Hematopoietic multipotent progenitor cell (in vitro differentiated cells): ENCODE measurements around the gene KMT2D. TPM values are rescaled to one million over a fixed set of nuclear protein-coding genes. Genes with fewer than 3 reads are reported as not detected.

Experiments
- DNase-seq, 3 donors: peaks; one replicate each; pipeline ENCODE4 v3.0.0-alpha.2; 2011 to 2015; ENCODE audit warnings: low read depth in 2 of 3, low spot score in 2 of 3
- total RNA-seq: library from RNA; depleted of rRNA; stranded (reverse); fragments of >200 nt; gene quantifications from one replicate; pipeline ENCODE4 v1.2.3, GENCODE V29; 2012

Gene KMT2D
- 54.7 TPM for total RNA-seq

DNA sequence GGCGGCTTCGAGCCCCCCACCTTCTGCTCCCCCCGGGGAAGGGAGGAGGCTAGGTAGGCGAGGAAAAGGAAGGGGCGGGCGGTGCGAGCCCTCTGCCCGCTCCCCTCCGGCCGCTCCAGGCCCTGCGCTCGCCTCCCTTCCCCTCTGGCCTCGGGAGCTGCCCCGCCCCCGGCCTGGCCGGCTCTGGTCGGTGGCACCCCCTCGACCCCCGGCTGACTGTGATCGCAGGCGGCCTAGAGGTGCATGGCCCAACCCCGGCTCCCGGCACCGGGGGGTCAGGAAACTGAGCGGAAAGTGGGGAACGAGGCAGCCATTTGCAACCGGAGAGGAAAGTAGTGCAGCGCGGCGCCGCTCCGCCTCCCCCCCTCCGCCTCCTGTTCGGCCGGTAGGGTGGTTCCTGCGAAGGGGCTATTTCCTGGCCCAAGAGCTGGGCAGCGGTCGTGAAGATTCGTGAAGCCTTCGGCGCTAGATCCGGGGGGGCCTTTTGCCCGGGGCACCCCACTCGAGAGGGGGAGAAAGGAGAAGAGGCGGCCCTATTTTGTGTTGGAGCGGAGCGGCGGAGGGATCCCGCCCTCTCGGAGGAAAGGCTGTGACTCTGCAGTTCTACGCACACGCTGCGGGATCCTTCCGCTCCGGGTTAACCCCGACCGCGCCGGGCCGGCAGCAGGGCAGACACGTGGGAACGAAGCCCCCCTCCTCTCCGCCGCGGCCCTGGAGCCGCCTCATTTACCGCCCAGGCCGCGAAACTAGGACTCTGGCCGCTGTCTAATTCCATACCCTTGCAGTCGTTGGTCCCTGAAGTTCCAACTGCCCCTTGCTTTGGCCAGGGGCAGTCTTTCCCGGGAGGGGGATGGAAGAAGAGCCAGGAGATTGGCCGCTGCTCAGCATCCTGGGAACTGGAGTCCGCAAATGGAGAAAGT is at the start of gene KMT2D:
Gene KMT2D (minus strand): TSS at position 558 of the 920 bp plus-strand sequence. CDS start 5,470 bp downstream, outside the sequence.
- DNase-seq = peak; percentile 84 to 96 (median 95)

DNA sequence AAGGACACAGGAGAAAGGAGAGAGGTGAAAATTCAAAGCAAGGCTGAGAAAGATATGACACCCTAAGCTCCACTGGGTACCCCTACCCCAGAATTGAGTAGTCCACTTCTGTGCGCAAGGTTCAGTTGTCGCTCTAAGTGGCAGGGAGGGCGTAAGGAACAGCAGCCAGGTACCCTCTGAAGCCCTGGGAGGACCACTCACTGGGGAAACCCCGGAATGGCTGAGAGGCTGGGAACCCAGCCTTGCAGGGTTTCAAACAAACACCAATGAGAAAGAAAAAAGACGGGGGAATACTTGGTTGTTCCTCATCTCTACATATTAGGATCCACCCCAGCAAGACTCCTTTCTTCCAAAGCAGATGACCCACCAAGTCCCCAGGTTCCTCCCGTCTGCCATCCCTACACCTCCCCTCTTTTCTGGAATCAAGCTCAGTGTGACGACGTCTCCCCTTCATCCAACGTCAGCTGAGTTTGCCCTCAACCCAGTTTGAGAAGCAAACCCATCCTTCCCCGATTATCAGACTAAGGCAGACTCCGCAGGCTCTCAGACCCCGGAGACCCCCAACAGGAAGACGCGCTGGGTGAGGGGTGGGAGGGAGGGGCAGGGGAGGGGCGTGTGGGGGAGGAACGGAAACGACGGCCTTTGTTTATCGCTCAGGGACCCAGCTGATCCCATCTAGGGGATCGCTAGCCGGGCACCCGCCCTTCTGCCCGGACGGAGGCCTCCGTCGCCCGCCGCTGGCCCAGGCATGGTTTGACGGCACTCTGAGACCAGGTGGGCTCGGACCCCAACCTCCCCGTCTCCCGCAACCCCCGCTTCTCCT is 49.3 kb upstream of the KMT2D start:
- peak in 1 of 3 donors; percentile 20 for DNase-seq

DNA sequence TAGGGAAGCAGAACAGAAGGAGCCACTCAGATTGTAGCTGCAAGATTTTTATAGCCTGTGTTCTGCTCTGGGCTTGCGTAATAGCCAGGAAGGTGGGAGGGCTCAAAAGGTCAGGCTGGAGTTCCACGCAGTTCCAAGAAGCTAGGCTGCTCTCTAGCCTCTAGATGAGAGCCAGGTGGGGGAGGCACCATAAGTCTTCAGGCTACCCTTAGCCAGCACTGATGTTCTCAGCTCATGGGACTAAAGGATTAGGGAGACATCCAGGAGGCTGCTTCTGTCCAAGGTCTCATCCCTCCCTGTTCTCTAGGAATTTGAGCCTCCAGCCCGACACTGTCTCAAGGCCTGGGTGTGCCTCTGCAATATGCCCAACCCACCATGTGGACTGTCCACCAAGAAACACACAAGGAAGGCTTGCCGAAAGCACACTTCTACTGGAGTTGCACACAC is 48.4 kb upstream of the KMT2D start:
- DNase-seq = peak in 1 of 3 donors; percentile 22

- DNase-seq = no peak
These were observed 45.0 kb upstream of the KMT2D start for GRCh38 chr12:49105504-49106084.

DNA sequence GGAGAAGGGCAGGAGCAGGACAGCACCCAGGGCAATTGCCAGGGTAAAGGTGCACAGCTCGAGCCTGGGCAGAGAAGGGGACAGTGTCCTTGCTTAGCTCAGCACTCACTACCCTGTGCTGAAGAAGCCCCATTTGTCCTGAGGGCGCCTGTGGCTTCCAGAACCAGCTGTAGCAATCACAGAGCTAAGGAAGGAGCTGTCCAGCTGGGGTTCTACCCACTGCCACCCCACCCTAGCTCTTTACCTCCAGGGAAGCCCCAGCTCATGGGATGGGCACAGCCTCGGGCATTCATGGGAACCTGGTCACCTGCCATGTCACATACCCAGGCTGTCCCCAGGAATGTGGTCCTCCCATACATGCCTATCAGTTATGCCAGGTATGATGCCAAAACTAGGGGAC is 44.2 kb upstream of the KMT2D start:
- DNase-seq = no peak

DNA sequence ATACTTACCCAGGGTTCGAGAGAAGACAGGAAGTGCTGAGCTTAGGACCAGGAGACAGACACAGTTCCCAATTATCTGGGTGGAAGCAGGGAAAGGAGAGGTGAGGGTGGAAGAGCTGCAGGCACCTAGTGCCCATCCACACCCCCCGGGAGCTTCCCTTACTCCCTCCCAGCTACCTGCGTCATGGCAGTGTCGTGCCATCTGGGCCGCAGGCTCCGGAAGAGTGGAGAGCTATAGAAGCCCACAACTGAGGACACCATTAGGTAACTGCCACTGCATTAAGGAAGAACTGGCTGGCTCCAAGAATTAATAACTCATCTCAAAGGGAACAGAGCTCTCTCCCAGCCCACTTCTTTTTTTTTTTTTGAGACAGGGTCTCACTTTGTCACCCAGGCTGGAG is 39.8 kb upstream of the KMT2D start:
- no peak for DNase-seq

DNA sequence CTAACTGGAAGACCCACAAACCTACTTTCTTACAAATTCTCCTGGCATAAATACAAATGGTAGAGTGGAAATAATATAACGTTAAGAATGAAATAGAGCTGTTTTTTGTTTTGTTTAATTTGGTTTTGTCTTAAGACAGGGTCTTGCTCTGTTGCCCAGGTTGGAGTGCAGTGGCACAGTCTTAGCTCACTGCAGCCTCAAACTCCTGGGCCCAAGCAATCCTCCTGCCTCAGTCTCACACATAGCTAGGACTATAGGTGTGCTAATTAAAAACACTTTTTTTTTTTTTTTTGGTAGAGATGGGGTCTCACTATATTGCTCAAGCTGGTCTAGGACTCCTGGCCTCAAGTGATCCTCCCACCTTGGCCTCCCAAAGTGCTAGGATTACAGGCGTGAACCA is 38.1 kb upstream of the KMT2D start:
- no peak for DNase-seq

GRCh38 chr12:49098035-49098451 is 37.4 kb upstream of the KMT2D start:
- DNase-seq = peak in 2 of 3 donors; percentile 52 to 74

- DNase-seq = no peak
These were observed 36.8 kb upstream of the KMT2D start for GRCh38 chr12:49097381-49097780.

DNA sequence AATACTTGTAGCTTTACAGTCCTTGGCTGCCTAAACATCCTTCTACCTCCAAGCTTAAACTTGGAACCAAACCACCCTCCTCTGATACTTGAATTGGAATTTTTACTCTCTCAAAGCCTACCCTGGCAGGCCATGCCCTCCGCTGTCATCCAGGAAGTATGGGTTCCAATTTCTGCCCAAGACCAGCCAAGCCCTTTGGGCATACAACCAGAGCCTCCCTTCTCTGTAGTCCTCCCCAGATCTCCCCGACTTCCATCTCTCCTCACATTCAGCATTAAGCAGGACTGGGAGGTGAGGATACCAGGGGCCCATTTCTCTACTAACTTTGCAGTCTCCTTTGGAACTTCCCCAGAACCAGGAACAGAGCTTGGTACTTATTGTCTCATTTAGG is 34.4 kb upstream of the KMT2D start:
- no peak for DNase-seq

DNA sequence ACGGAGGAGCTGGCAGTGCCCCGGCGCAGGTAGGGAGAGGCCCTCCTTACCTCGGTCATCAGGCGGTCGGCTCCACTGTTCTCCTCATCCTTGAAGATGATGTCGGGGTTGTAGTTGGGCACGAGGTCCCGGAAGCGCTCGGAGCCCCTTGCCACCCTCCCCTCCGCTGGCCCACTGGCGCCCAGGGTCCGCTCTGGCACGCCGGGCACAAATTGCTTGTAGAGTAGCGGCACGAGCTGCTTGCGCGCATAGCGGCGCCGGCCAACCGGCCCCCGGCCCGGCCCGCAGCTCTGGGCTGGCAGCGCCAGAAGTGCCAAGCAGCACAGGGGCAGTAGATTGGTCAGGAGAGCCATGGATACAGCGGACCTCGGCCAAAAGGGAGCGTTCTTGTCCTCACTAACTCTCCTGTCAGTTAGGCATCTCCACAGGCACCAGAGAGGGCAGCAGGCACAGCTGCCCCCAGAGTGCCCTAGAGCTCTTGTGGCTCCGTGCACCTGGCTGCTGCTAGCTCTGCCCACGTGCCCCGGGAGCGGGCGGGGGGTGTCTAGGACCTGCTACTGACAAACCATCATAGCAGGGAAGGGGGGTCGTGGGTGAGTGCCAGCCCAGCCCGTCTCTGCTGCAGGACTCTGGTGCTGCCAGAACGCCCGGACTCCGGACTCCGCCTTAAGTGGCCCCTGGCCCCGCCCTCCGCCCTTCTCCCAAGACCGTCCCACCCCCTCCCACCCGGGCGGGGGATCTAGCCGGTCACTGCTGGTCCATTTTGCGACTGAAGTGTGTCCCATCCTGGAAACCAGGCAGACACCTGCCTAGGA is 33.8 kb upstream of the KMT2D start, which contains the start of gene DHH:
Gene DHH (minus strand): TSS at position 642 of the 815 bp plus-strand sequence. CDS start 289 bp downstream, at position 353.
- peak in 1 of 3 donors; percentile 45 for DNase-seq

DNA sequence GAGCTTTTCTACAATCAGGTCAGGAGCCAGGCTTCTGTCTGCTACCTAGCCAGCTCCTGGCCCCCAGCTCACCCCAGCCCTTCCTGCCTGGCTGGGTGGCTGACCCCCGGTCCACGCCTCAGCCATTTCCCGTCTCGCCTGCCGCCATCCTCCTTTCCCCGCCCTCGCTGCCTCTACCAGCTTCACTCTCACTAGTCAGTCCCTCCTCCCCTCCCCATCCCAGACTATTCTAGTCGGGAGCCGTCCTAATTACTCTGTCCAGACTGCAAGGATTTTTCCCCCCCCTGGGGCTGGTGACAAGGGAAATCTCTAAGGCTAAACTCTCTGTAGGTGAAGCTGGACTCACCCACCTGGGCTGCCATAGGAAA is 33.2 kb upstream of the KMT2D start:
- no peak for DNase-seq

GRCh38 chr12:49092816-49093406 is 32.3 kb upstream of the KMT2D start:
- DNase-seq = no peak

- peak in 2 of 3 donors; percentile 40 to 45 for DNase-seq
These were observed 31.7 kb upstream of the KMT2D start for GRCh38 chr12:49092086-49092815.

- DNase-seq = no peak
These were observed 31.2 kb upstream of the KMT2D start for GRCh38 chr12:49091836-49092085.

DNA sequence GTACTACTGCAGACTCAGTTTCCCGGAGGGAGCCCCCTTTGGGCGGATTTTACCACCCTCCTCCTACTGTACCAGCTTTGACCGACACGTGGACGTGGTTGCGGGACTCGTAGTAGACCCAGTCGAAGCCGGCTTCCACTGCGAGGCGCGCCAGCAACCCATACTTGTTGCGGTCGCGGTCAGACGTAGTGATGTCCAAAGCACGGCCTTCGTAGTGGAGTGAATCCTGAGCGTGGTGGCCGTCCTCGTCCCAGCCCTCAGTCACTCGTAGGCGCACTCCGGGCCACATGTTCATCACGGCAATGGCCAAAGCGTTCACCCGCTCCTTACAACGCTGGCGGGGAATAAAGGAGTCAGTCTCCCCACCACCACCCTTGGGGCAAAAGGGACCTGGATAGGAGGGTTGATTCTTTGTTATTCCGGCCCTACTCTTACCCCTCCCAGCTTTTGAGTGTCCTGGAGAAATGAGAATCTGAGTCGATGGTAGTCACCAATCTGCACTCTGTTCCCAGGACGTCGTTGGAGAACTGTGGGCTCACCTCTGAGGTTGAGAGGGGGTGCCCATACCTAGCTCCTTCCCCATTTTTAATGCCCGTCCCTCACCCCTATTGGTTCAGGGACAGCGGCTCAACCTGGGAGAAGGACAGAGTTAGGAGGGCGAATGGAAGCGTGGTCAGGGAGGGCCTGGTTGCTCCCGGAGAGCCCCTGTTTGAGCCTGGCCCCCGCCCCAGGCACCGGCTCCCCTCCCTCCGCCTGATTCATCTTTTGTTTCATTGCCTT is 30.7 kb upstream of the KMT2D start:
- DNase-seq = no peak

DNA sequence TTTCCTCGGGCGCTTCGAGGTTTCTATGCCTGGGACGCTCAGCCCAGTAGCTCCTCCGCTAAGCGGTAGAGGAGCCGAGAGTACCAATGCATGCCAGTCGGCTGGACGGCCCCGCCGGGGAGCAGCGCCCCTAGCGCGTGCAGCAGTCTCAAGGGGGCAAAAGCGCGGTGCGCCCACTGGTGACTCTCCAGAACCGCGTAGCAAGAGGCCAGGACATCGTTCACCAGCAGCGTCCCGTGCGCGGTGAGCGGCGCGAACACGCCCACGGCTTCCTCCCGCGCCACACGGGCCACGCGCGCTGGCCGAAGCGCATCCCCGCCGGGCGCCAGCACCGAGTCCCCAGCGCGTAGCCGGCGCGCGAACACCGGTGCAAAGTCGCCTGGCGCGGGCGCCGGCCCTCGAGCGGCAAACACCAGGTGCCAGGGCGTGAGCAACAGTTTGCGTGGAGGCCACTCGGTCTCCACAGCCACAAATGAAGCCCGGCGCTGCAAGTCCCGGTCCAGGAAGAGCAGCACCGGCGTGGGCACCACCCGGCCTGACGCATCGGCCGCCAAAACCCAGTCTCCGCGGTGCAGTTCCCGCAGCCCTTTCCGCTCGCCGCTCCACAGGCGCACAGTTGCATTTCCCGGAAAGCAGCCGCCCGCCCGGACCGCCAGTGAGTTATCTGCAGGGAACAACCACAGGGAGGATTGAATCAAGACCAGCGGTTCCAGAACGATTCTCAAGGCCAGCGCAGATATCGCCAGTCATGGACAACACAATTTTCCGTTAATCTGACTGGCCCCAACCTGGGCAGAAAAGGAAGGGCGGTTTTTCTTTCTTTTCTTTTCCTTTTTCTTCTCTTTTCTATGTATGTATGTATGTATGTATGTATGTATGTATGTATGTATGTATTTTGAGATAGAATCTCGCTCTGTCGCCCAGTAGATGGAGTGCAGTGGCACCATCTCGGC is 29.5 kb upstream of the KMT2D start:
- peak in 2 of 3 donors; percentile 68 to 70 for DNase-seq
